Osteoblast (primary cell): ENCODE data around the gene RDH14. TPM values are rescaled to one million over a fixed set of nuclear protein-coding genes. Genes with fewer than 3 reads are reported as not detected.

Source experiments
- DNase-seq: peaks from one replicate; pipeline ENCODE4 v3.0.0; 2011; ENCODE audit warnings: low spot score, mixed read lengths; ENCODE audit not compliant: insufficient read length; ENCODE audit errors: missing footprints
- H2AFZ ChIP-seq: 2 replicates; pipeline ENCODE4 v1.6.0; 2011; ENCODE audit warnings: mild to moderate bottlenecking, low read length
- H3K27ac ChIP-seq: 2 replicates; pipeline ENCODE4 v1.5.1; 2011; ENCODE audit warnings: mild to moderate bottlenecking, low read depth, low read length, moderate library complexity
- H3K27me3 ChIP-seq: 2 replicates; pipeline ENCODE4 v1.6.0; 2012; ENCODE audit warnings: mild to moderate bottlenecking, control low read depth, inconsistent platforms, low read length, moderate library complexity; ENCODE audit not compliant: insufficient read depth
- H3K36me3 ChIP-seq: 2 replicates; pipeline ENCODE4 v1.5.1; 2011; ENCODE audit warnings: mild to moderate bottlenecking, low read length, control low read depth, moderate library complexity; ENCODE audit not compliant: insufficient read depth
- H3K4me1 ChIP-seq: 2 replicates; pipeline ENCODE4 v1.5.1; 2011; ENCODE audit warnings: mild to moderate bottlenecking, low read length, control low read depth, moderate library complexity; ENCODE audit not compliant: insufficient read depth
- H3K4me2 ChIP-seq: 2 replicates; pipeline ENCODE4 v1.6.0; 2011; ENCODE audit warnings: mild to moderate bottlenecking, low read length; ENCODE audit not compliant: insufficient read depth
- H3K4me3 ChIP-seq: fragments of 200-600 bp; sonication (generic); 3 replicates; pipeline ENCODE4 v1.5.1; 2012; ENCODE audit warnings: mild to moderate bottlenecking, low read length, inconsistent platforms; ENCODE audit not compliant: insufficient read depth
- H3K79me2 ChIP-seq: 2 replicates; pipeline ENCODE4 v1.6.0; 2012; ENCODE audit warnings: mild to moderate bottlenecking, low read length, control low read depth, inconsistent platforms; ENCODE audit not compliant: insufficient read depth
- H3K9me3 ChIP-seq: 2 replicates; pipeline ENCODE4 v1.5.1; 2011; ENCODE audit warnings: low read depth, low read length, control low read depth
- H4K20me1 ChIP-seq: 2 replicates; pipeline ENCODE4 v1.6.0; 2012; ENCODE audit warnings: mild to moderate bottlenecking, low read length, control low read depth; ENCODE audit not compliant: insufficient read depth
- CTCF ChIP-seq: IDR thresholded peaks from 2 replicates; pipeline ENCODE4 v1.5.1; 2011; ENCODE audit warnings: mild to moderate bottlenecking, low read depth, low read length, moderate library complexity; ENCODE audit errors: extremely low read depth
- total RNA-seq: library from RNA; depleted of rRNA; stranded (reverse); fragments of >200 nt; gene quantifications from 2 replicates; pipeline ENCODE4 v1.2.3, GENCODE V29; 2012

The RDH14 gene
- total RNA-seq, 1 donor, result 23.5 TPM

GRCh38 chr2:18548621-18549020, 11.8 kb downstream of the RDH14 start:
- Histone ChIP-seq H3K4me1 (peaks cover 29% of the 10 kb centered on the region), H3K79me2 (no peaks in the 10 kb centered on the region), H4K20me1 (no peaks in the 10 kb centered on the region), H3K4me3 (no peak overlapping the region), H2AFZ (no peak overlapping the region), H3K36me3 (no peaks in the 10 kb centered on the region), H3K9me3 (no peaks in the 10 kb centered on the region), H3K27me3 (no peaks in the 10 kb centered on the region), H3K4me2 (no peak overlapping the region), H3K27ac (no peak overlapping the region)
- no peak for DNase-seq
- no peak for TF ChIP-seq CTCF

- no peak for TF ChIP-seq CTCF
- no peaks in the 10 kb centered on the region for H3K79me2 ChIP-seq
- no peaks in the 10 kb centered on the region for H3K36me3 ChIP-seq
- no peaks in the 10 kb centered on the region for H3K27me3 ChIP-seq
- no peak overlapping the region for H3K4me3 ChIP-seq
- H3K4me2 ChIP-seq, result no peak overlapping the region
- no peak overlapping the region for H3K27ac ChIP-seq
- no peaks in the 10 kb centered on the region for H3K9me3 ChIP-seq
- H4K20me1 ChIP-seq, result no peaks in the 10 kb centered on the region
- peak overlapping the region; percentile 30 for H2AFZ ChIP-seq
- DNase-seq, result no peak
- peaks cover 11% of the 10 kb centered on the region for H3K4me1 ChIP-seq
Measured at GRCh38 chr2:18546567-18546966, 13.9 kb downstream of the RDH14 start.

- H3K27ac ChIP-seq, result peak overlapping the region; percentile 53
- no peaks in the 10 kb centered on the region for H3K79me2 ChIP-seq
- H3K36me3 ChIP-seq, result no peaks in the 10 kb centered on the region
- H4K20me1 ChIP-seq, result no peaks in the 10 kb centered on the region
- peak; percentile 48 for DNase-seq
- no peak for TF ChIP-seq CTCF
- no peaks in the 10 kb centered on the region for H3K27me3 ChIP-seq
- H2AFZ ChIP-seq, result no peak overlapping the region
- peak overlapping the region; percentile 7 for H3K4me3 ChIP-seq
- H3K9me3 ChIP-seq, result no peaks in the 10 kb centered on the region
- H3K4me2 ChIP-seq, result peak overlapping the region; percentile 38
- H3K4me1 ChIP-seq, result peaks cover 10% of the 10 kb centered on the region
Measured at GRCh38 chr2:18545384-18545783, 15.1 kb downstream of the RDH14 start.

GRCh38 chr2:18544171-18544570, 16.3 kb downstream of the RDH14 start:
- DNase-seq, result no peak

More at GRCh38 chr2:18544171-18544570, 16.3 kb downstream of the RDH14 start:
- Histone ChIP-seq H3K79me2 (no peaks in the 10 kb centered on the region), H3K27me3 (no peaks in the 10 kb centered on the region), H3K9me3 (no peaks in the 10 kb centered on the region), H2AFZ (no peak overlapping the region), H3K4me2 (no peak overlapping the region), H3K36me3 (no peaks in the 10 kb centered on the region), H3K4me1 (peaks cover 10% of the 10 kb centered on the region), H3K27ac (no peak overlapping the region), H3K4me3 (no peak overlapping the region), H4K20me1 (no peaks in the 10 kb centered on the region)
- no peak for TF ChIP-seq CTCF
